COR-L47 (cell line): Measurements from ENCODE around the gene ST3GAL3.
"Not testable (repeated sequence)": the region's sequence is repeated elsewhere in the genome, so short reads cannot be mapped to it uniquely, and the experiment has no call there.

Experiments used
- DNase-seq: peaks from one replicate; lab custom pipeline; 2025; lab: John Stamatoyannopoulos, UW

ST3GAL3 gene

DNA sequence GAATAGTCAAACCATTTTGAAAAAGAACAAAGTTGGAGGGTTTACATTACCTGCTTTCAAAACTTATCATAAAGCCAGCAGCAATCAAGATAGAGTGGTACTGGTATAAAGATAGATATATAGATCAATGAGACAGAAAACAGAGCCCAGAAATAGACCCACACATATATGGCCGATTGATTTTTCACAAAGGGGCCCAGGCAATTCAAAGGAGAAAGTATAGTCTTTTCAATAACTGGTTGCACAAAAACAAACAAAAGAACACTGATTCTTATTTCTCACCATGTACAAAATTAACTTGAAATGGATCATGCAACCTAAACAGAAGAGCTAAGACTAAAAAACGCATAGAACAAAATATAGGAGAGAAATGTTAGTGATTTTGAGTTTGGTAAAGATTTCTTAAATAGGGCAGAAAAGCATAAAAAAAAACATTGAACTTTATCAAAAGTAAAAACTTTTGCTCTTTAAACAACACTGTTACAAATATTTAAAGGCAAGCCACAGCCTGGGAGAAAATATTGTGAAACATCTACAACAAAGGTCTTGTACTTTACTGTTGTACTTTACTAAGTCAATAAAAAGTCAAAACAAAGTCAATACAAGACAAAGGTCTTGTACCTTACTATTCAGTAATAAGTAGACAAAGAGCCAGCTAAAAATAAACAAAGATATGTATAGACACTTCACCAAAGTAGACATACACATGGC is 50.2 kb downstream of the ST3GAL3 start:
- DNase-seq = no peak

DNA sequence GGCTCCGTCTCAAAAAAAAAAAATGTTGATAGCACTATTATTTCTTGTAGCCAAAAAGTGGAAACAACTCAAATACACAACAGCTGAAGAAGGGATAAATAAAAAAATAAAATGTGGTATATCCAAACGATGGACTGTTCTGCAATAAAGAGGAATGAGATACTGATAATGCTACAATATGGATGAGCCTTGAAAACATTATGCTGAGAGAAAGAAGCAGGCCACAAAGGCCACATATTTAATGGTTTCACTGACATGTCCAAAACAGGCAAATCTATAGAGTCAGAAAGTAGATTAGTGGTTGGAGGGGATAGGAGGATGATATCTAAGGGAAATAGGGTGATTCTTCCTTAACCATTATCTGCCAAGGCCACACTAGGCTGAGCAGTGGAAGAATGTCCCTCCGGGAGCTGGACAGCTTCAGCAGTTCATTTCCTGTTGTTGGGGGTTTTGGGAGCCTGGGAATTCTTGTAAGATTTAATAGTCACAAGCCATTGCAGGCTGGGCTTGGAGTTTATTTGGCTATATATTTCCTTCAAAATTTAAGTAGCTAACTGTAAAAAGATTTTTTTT is 53.5 kb downstream of the ST3GAL3 start:
- DNase-seq = no peak

GRCh38 chr1:43763497-43763973 is 56.2 kb downstream of the ST3GAL3 start:
- DNase-seq = peak; percentile 63

DNA sequence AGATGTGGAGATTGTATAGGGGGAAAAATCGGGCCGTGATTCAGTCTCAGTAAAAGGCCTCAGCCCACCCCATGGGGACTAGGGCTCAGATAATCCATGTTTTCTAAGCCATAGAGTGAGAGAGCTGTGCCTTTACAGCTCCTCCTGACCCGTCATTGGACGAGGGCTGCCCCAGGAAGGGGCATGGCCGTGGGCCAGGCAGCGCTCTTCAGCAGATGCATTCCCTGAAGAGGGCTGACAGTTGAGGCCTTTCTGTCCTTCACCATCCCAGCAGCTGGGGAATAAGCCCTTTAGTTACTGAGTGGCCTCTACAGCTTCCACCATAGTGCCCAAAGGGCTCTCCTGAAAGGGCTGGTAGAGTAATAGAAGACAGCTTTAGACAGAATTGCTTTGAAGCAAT is 57.2 kb downstream of the ST3GAL3 start:
- DNase-seq = no peak

DNA sequence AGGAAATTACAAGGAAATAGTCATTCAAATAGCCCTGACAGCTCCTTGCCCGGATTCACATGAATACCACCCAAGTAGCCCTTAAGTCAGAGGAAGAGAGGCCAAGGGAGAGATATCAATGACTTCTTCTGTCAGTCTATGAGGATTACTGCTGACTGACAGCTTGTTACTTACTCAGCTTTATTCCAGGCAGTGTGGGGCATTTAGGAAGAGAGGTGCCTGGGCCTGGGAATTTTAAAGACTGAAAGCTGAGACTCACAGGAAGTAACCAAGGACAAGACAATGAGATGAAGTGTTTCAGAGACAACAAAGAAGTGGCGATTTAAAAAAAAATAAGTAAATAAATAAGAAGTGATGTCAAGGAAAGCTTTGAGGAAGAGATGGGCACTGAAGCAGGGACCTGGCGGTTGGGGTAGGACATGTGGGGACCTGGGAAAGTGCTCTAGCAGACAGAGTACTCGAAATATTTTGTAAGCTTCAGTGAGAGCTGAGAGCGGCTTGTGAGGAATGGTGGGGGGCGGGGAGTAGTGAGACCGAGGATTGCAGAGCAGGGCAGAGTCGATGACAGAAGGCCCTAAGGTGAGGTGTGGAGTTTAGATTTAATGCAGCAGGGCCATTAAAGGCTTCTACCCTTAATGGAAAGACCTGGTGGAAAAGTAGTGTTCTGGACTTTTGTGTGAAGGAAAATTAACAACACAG is 58.9 kb downstream of the ST3GAL3 start:
- no peak for DNase-seq

- no peak for DNase-seq
These were observed 59.6 kb downstream of the ST3GAL3 start for GRCh38 chr1:43766818-43767525.

- DNase-seq = no peak
These were observed 60.8 kb downstream of the ST3GAL3 start for GRCh38 chr1:43768168-43768567.

GRCh38 chr1:43769350-43769908 is 62.1 kb downstream of the ST3GAL3 start:
- no peak for DNase-seq

- no peak for DNase-seq
These were observed 62.8 kb downstream of the ST3GAL3 start for GRCh38 chr1:43770111-43770510.

- DNase-seq = no peak
These were observed 65.6 kb downstream of the ST3GAL3 start for GRCh38 chr1:43772978-43773377.

DNA sequence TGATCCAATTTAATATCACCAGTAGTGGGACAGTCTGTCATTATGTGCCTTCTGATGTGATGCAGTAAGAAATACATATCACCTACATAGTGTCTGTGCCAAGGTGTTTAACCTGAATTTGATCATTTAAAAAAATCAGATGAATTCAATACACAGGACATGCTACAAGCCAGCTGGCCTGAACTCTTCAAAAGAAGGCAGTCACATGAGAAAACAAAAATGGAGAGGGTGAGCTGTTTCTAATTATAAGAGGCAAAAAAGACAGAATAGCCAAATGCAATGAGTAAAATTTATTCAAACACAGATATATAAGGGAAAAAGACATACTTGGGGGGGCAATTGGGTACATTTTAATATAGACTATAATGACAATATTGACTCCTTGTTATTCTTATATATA is 66.5 kb downstream of the ST3GAL3 start:
- no peak for DNase-seq

DNA sequence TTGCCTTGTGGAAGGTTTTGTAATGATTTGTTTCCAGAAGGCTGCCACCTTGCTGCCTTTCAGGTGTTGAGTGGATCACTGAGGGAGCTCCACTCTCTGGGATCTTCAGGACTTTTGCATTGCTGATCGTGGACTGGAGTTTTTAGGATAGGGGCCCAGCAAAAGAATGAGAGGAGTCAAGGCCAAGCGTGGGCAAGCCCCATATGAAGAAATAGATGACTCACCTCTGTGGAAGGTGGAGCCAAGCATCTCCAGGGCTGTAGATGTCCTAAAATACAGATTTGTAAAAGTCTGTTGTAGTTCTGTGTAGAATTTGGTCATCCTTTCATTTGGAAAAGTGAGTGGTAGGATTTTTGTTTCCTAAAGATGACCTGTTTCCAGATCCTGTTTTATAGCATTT is 67.0 kb downstream of the ST3GAL3 start:
- DNase-seq = no peak

GRCh38 chr1:43776043-43776761 is 68.9 kb downstream of the ST3GAL3 start:
- DNase-seq = no peak

DNA sequence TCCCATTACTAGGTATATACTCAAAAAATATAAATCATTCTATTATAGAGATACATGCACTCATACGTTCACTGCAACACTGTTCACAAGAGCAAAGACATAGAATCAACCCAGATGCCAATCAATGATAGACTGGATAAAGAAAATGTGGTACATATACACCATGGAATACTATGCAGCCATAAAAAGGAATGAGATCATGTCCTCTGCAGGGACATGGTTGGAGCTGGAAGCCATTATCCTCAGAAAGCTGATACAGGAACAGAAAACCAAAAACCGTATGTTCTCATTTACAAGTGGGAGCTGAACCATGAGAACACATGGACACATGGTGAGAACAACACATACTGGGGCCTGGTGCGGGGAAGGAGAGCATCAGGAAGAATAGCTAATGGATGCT is 70.6 kb downstream of the ST3GAL3 start:
- not testable (repeated sequence) for DNase-seq

DNA sequence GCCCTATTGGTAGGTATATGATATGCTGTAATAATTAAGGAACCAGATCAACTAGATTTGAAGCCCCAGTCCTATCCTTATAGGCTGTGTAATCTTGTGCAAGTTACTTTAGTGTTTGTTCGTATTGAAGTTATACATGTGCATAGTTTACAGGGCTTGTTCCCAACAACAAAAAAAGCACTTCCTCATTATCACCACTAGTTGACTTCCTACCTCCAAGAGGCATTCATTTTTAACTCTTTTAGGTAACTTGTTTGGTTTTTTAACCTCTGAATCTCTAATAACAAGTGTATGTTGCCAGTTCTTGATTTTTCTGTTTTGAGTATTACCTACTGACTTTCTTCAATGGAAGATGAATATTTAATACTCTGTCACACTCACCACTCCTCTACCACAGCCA is 71.9 kb downstream of the ST3GAL3 start:
- no peak for DNase-seq

DNA sequence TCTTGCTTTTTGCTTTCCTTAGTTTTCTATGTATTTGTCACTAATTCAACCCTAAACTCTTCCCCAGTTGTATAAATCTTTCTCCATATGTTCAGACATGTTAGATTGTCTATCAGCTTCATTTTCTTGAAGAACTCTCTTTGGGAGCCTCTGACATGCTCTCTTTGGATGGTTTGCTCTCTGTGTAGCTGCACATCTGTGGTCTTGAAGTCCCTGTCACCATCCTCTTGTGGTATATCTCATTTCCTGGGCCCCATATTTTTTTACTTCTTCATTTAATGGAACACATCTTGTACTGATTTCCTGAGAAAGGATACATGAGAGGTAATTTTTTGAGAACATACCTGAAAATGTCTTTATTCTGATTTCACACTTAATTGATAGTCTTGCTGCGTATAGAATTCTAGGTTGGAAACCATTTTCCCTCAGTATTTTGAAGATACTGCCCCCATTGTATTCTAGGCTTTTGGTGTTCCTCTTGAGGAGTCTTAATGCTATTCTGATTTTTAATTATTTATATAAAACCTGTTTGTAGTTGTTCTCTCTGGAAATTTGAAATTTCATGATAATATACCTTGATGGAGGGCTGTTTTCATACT is 72.6 kb downstream of the ST3GAL3 start:
- no peak for DNase-seq

- DNase-seq = no peak
These were observed 74.2 kb downstream of the ST3GAL3 start for GRCh38 chr1:43781574-43781973.

GRCh38 chr1:43783096-43783670 is 75.8 kb downstream of the ST3GAL3 start:
- no peak for DNase-seq

DNA sequence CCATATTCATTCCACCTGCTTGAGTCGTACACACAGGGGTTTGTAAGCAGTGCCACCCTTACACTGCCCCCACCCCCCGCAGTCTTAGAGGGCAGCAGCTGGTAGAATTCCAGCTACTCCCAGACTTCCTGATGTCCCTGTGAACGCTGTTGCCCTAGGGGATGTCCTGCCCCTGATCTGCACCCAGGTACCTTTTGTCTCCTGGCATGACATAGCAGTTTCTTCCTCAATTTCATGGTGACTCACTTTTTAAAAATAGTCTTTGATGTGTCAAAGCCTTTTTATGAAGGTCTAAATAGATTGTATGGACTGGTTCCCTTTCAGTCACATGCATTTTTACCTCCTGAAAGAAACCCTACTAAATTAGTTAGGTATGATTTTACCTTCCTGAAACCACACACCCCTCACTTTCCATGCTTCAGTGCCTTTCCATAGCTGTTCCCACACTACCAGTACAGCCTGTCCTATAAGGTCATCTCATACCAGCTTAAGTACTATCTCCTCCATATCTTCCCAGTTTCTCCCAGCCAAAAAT is 76.4 kb downstream of the ST3GAL3 start:
- peak; percentile 45 for DNase-seq

DNA sequence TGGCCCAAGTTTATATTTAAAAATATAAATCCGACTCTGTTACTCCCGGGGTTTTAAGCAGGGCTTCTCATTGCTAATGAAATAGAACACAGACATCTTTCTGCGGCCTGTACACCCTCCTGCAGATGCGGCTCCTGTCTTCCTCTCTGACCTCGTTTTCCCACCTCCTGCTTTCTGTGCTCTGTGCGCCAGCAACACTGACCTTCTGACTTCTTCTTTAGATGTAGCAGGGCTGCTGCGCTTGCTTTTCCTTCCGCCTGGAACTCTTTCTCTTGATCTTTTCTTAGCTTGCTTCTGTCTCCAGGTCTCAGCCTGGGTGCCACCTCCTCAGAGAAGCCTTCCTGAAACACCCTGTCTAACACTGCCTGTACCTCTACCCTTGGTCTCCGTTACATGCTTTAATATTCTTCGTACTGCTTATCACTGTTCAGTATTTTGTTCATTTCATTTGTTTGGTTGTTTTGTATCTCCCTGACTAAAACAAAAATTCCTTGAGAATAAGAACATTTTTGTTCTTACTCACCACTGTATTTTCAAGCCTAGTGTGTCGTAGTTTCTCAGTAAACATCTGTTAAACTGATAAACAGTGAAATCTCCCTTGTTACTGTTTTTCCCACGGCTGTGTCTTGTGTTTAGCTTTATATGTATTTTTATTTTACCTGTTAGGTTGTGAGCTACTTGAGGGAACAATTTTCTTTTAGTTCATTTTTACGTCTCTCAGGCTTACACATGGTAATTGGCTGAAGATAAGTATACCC is 79.0 kb downstream of the ST3GAL3 start:
- DNase-seq = no peak
